T1000 (cell line): ENCODE measurements around the gene PNP.
A peak's percentile ranks its signal among the peaks of the same experiment; 100 is the strongest.

Experiments used
- DNase-seq: peaks from one replicate; lab custom pipeline; 2025; ENCODE audit warnings: mixed read lengths; lab: John Stamatoyannopoulos, UW

PNP gene

GRCh38 chr14:20455355-20456300, 13.6 kb upstream of the PNP start:
- DNase-seq, result no peak

- no peak for DNase-seq
These were observed 12.2 kb upstream of the PNP start for GRCh38 chr14:20456971-20457370.

GRCh38 chr14:20458031-20458789, 11.0 kb upstream of the PNP start:
- no peak for DNase-seq

GRCh38 chr14:20460458-20461224, 8.6 kb upstream of the PNP start:
- DNase-seq, result no peak

- DNase-seq, result peak; percentile 98
These were observed 7.7 kb upstream of the PNP start, which contains the start of gene PIP4P1 for GRCh38 chr14:20461225-20462141. Gene PIP4P1, minus strand, starts transcription at chr14:20461434. Its CDS starts 109 bp downstream, at chr14:20461325.

GRCh38 chr14:20468764-20469241, 403 bp upstream of the PNP start:
- DNase-seq, result no peak

GRCh38 chr14:20469890-20470602, 840 bp downstream of the PNP start:
- no peak for DNase-seq

GRCh38 chr14:20470603-20470901, 1.3 kb downstream of the PNP start:
- no peak for DNase-seq

- DNase-seq, result no peak
These were observed 3.4 kb downstream of the PNP start for GRCh38 chr14:20472536-20473169.

- no peak for DNase-seq
These were observed 7.6 kb downstream of the PNP start for GRCh38 chr14:20476776-20477175.

GRCh38 chr14:20477211-20477876, 8.1 kb downstream of the PNP start:
- DNase-seq, result peak; percentile 47

- DNase-seq, result no peak
These were observed 9.7 kb downstream of the PNP start for GRCh38 chr14:20478894-20479293.

- DNase-seq, result no peak
These were observed 13.2 kb downstream of the PNP start for GRCh38 chr14:20482382-20482781.

GRCh38 chr14:20485900-20486299, 16.7 kb downstream of the PNP start:
- DNase-seq, result no peak

- DNase-seq, result no peak
These were observed 17.6 kb downstream of the PNP start for GRCh38 chr14:20486684-20487395.

- no peak for DNase-seq
These were observed 18.2 kb downstream of the PNP start for GRCh38 chr14:20487396-20487725.

GRCh38 chr14:20489093-20489994, 20.1 kb downstream of the PNP start:
- no peak for DNase-seq

GRCh38 chr14:20490563-20490962, 21.4 kb downstream of the PNP start:
- no peak for DNase-seq
